Fibroblast of mammary gland (primary cell): Measurements from ENCODE around the gene CLPTM1.

Experiments used
- DNase-seq: peaks from one replicate; pipeline ENCODE4 v3.0.0-alpha.2; 2010; ENCODE audit warnings: low read depth
- H3K4me3 ChIP-seq: 2 replicates; pipeline ENCODE4 v1.5.1; 2011; ENCODE audit warnings: low read depth, mild to moderate bottlenecking, low read length, moderate library complexity; ENCODE audit not compliant: control insufficient read depth
- TF ChIP-seq, protein P1 (sequence below): conservative IDR thresholded peaks from 2 replicates; pipeline ENCODE4 v1.5.1; 2011; ENCODE audit warnings: low read depth, low read length, inconsistent platforms; ENCODE audit not compliant: control insufficient read depth, insufficient read depth

Gene CLPTM1

DNA sequence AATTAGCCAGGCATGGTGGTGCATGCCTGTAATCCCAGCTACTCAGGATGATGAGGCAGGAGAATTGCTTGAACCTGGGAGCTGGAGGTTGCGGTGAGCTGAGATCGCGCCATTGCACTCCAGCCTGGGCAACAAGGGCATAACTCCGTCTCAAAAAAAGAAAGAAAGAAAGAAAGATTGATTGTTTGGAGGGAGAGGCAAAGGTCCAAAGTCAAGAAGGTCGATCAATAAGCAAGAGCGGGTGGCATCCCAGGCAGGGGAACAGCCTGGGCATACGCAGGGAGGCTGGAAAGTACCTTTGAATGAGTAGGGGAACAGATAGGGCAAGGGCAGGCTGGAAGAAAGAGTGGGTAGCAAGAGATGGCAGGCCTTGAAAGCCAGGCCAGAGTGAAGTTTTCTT lies 25.1 kb upstream of the CLPTM1 start:
- TF ChIP-seq, protein P1, sequence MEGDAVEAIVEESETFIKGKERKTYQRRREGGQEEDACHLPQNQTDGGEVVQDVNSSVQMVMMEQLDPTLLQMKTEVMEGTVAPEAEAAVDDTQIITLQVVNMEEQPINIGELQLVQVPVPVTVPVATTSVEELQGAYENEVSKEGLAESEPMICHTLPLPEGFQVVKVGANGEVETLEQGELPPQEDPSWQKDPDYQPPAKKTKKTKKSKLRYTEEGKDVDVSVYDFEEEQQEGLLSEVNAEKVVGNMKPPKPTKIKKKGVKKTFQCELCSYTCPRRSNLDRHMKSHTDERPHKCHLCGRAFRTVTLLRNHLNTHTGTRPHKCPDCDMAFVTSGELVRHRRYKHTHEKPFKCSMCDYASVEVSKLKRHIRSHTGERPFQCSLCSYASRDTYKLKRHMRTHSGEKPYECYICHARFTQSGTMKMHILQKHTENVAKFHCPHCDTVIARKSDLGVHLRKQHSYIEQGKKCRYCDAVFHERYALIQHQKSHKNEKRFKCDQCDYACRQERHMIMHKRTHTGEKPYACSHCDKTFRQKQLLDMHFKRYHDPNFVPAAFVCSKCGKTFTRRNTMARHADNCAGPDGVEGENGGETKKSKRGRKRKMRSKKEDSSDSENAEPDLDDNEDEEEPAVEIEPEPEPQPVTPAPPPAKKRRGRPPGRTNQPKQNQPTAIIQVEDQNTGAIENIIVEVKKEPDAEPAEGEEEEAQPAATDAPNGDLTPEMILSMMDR = no peak
- H3K4me3 ChIP-seq = no peak overlapping the region
- DNase-seq = no peak

DNA sequence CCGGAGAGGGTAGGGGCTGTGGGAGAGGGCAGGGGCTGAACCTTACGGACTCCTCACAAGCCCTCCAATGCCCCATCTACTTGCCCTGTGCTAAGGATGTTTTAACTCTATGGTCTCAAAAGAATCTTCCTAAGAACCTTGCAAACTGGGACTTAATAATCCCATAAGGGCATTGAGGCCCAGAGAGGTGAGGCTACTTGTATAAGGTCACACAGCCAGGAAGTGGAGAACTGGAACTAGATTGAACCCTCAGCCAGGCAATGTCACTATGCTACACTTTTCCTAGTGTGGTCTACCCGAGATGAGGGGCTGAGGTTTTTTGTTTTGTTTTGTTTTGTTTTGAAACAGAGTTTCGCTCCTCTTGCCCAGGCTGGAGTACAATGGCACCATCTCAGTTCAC lies 23.6 kb upstream of the CLPTM1 start:
- TF ChIP-seq, protein P1 = no peak
- no peak overlapping the region for H3K4me3 ChIP-seq
- DNase-seq = no peak

DNA sequence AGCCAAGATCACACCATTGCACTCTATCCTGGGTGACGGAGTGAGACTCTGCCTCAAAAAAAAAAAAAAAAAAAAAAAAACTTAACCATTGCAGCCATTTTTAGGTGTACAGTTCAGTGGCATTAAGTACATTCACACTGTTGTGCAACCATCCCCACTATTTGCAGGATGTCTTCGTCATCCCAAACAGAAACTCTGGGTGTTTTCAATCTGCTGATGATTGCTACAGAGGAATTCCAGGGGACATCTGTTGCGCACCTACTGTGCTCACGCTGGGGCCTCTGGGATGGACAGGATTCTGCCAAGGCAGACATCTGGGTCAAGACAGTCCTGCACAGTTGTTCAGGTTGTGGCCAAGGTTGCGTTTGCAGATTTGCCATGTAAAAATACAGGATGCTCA lies 15.5 kb upstream of the CLPTM1 start:
- peak; percentile 30 for DNase-seq
- H3K4me3 ChIP-seq = no peak overlapping the region
- TF ChIP-seq, protein P1 = no peak

DNA sequence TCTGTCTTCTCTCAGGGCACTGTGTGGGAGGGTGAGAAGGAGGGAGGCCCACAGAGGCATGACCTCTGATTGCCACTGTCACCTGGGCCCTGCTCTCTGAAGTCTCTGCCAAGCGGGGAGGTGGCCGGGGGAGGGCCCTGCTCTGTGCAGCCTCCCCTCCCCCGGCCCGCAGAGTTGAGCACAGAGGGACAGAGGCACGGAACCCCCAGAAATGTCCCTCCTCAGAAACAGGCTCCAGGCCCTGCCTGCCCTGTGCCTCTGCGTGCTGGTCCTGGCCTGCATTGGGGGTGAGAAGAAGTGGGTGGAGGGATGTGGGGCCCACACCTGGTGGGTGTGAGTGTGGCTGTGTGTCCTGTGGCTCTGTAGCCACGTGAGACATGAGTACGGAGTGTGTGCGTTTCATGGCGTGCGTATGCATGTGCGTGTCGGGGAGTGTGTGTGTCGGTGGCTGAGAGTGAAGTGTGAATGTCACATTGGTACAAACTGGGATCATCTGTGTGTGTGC lies 13.1 kb upstream of the CLPTM1 start, which contains the start of gene APOC4:
Gene APOC4 (plus strand): TSS at position 171 of the 505 bp plus-strand sequence. CDS start 41 bp downstream, at position 212.
- DNase-seq = no peak
- TF ChIP-seq, protein P1 = no peak
- no peak within 1 kb of the TSS for H3K4me3 ChIP-seq

DNA sequence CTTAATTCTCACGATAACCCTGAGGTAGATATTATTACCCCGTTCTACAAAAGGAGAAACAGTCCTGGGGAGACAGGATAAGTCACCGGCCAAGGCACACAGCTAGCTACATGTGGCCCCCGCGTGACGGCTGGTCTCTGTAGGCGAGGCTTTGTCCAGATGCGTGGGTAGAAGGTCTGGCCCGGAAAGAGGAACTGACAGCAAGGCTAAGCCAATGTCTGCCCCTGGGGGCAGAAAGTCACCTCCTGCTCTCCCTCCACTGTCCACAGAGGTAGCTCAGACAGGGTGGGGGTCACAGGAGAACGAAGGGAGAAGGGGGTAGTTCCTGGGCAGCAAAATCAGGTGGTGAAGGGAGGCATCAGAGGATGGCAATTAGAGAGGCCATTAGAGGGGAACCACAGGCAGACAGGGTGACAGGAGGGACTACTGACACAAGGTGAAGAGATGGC lies 11.4 kb upstream of the CLPTM1 start:
- no peak overlapping the region for H3K4me3 ChIP-seq
- TF ChIP-seq, protein P1 = no peak
- peak; percentile 62 for DNase-seq

DNA sequence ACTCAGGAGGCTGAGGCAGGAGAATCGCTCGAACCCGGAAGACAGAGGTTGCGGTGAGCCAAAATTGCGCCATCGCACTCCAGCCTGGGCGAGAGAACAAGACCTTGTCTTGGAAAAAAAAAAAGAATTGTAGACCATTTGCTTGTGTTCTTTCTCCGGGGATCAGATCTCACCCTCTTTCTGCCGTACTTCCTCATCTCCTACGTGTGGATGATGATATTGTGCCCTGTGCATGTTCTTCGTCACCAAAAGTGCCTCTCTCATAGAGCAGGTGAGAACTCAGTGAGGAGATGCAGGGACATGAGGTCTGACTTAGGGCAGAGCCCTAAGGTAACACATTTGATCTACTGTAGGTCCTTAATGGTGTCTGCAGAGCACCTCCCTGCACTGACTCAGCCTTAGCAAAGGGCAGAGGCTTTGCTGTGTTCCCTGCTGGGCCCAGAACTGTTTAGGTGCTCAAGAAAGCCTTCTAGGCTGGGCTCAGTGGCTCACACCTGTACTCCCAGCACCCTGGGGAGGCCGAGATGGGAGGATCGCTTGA lies 8.1 kb upstream of the CLPTM1 start:
- H3K4me3 ChIP-seq = no peak overlapping the region
- DNase-seq = no peak

More for the DNA sequence above, 8.1 kb upstream of the CLPTM1 start:
- TF ChIP-seq, protein P1 = no peak
